Mononuclear cell (primary cell): ENCODE data around the gene RUNX3. TPM values are rescaled to one million over a fixed set of nuclear protein-coding genes. Genes with fewer than 3 reads are reported as not detected.

Experiments used
- H3K27me3 ChIP-seq: 2 replicates; pipeline ENCODE4 v1.6.0; 2011; ENCODE audit warnings: low read length, control low read depth; ENCODE audit not compliant: insufficient read depth
- H3K4me1 ChIP-seq: 2 replicates; pipeline ENCODE4 v1.5.1; 2011; ENCODE audit warnings: mild to moderate bottlenecking, low read length, control low read depth; ENCODE audit not compliant: insufficient read depth
- H3K4me3 ChIP-seq: 2 replicates; pipeline ENCODE4 v1.5.1; 2011; ENCODE audit warnings: mild to moderate bottlenecking, low read length, moderate library complexity
- H3K9me3 ChIP-seq: 2 replicates; pipeline ENCODE4 v1.5.1; 2011; ENCODE audit warnings: low read depth, mild to moderate bottlenecking, control low read depth, low read length
- total RNA-seq: library from RNA; depleted of rRNA; stranded (reverse); fragments of >200 nt; gene quantifications from one replicate; pipeline ENCODE4 v1.2.3, GENCODE V29; 2012

The RUNX3 gene
- total RNA-seq, 1 donor: 76.4 TPM

- H3K9me3 ChIP-seq: no peaks in the 10 kb centered on the region
- H3K27me3 ChIP-seq: no peaks in the 10 kb centered on the region
- peaks cover 83% of the 10 kb centered on the region for H3K4me1 ChIP-seq
- H3K4me3 ChIP-seq: no peak overlapping the region
These were observed 11.0 kb downstream of the RUNX3 start for GRCh38 chr1:24918995-24919605.

GRCh38 chr1:24918370-24918769 lies 11.7 kb downstream of the RUNX3 start:
- Histone ChIP-seq H3K4me1 (peaks cover 83% of the 10 kb centered on the region), H3K27me3 (no peaks in the 10 kb centered on the region), H3K4me3 (no peak overlapping the region), H3K9me3 (no peaks in the 10 kb centered on the region)

DNA sequence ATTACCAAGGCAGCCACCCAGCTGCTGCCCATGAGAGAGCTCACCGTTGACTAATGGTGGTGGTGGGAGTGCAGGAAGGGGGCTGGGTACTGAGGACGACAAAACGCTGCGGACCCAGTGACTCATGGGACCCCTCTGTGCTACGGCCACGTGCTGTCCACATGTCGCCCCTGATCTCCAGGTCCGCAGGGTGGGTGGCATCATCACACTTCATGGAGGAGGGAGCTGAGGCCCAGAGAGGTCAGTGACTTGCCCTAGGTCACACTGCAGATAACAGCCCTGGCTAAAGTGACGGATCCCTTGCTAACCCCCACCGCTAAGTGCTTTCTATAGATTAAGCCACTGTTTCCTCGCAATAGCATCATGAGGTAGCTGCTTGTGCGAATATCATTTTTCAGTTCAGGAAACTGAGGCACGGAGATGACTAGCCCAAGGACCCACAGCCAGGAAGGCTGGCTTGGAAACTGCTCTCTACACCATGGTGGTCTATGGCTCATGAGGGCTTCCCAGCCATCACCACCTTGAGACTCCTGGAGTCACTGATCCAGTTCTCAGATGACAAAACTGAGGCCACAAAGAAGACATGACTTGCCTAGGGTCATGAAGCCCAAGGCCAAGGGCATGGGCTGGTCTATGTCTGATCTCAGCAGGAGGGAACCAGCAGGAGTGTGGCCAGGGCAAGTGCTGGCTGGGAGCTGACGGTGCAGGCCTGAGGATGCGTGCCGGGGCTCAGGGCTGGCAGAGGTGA lies 12.6 kb downstream of the RUNX3 start:
- Histone ChIP-seq H3K27me3 (no peaks in the 10 kb centered on the region), H3K4me3 (no peak overlapping the region), H3K9me3 (no peaks in the 10 kb centered on the region), H3K4me1 (peaks cover 83% of the 10 kb centered on the region)

- no peaks in the 10 kb centered on the region for H3K27me3 ChIP-seq
- H3K4me1 ChIP-seq: peaks cover 80% of the 10 kb centered on the region
- no peaks in the 10 kb centered on the region for H3K9me3 ChIP-seq
- no peak overlapping the region for H3K4me3 ChIP-seq
These were observed 14.1 kb downstream of the RUNX3 start for GRCh38 chr1:24915816-24916602.

DNA sequence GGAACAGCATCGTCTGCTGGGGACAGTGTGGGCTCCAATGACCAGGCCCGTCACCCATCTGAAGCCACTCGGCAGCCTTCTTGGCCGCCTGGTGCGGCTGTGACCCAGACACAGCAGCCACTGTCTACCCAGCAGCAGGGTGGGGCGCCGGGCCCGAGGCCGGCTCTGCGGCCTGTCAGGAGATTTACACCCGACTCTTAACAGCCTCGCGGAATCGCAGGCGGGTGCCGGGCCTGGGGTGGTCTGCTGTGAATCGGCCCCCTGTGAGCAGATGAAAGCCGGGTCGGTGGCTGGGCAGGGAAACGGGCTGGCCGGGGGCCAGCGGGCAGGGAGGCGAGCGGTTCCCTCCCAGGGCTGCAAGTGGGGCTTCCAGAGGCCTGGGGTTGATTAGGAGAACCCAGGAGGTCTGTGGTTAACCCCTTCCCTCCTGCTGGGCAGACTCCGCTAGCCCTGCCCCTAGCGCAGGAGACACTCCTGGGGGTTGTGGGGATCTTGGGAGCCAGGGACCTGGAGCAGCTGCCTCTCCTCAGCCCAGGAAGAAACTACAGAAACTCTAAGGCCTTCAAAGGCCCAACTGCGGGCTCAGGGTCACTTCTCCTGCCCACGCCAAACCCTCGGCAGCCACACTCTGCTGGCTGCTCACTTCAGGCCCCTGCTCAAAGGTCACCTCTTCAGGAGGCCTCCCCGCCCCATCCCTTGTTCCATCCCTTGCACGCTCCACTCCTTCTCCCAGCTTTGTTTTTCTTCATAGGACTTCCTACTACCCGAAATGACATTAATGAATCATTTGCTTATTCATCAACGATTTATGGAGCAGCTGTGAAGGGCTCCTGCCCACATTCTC lies 15.6 kb downstream of the RUNX3 start:
- Histone ChIP-seq H3K4me3 (no peak overlapping the region), H3K4me1 (peaks cover 90% of the 10 kb centered on the region), H3K9me3 (no peaks in the 10 kb centered on the region), H3K27me3 (no peaks in the 10 kb centered on the region)

DNA sequence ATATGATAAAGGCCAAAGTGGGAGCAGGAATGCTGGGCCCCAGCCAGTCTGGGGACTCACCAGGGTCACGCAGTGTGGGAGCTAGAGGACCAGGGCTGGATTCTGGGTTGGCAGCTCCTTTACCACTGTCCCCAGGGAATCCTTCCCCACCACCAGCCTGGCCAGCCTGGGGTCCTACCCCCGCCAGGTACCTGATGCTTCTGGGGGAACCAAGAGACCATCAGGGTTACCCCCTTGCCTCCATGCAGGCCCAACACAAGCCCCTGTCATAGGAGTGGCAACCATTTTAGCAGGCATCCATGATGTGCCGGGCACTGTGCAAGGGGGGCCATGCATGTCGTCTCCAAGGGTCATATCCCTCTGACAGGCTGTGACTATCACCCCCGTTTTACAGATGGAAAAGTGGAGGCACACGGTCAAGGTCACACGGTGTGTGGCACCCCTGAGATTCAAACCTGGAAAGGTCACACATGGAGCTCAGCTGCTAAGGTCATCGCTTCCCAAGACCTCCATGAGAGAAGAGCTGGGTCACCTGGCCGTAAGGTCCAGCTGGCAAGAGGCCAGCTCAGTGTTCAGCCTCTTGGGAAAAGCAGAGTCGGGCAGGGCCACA lies 16.4 kb downstream of the RUNX3 start:
- Histone ChIP-seq H3K27me3 (no peaks in the 10 kb centered on the region), H3K4me3 (no peak overlapping the region), H3K9me3 (no peaks in the 10 kb centered on the region), H3K4me1 (peaks cover 91% of the 10 kb centered on the region)

DNA sequence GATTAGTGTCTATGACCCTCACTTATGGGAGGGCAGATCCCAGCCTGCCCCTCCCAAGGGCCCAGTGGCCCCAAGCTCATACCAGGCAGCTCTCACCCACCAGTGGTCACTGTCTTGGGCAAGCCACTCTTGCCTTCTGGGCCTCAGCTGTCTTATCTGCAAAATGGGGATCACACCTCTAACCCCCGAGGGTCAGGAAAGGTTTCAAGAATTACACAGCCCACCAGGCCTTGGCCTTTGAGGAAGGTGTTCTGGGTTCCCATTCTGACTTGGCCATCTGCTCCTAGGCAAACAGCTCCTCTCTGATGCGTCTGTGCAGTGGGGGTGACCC lies 16.8 kb downstream of the RUNX3 start:
- Histone ChIP-seq H3K4me1 (peaks cover 91% of the 10 kb centered on the region), H3K27me3 (no peaks in the 10 kb centered on the region), H3K4me3 (no peak overlapping the region), H3K9me3 (no peaks in the 10 kb centered on the region)

DNA sequence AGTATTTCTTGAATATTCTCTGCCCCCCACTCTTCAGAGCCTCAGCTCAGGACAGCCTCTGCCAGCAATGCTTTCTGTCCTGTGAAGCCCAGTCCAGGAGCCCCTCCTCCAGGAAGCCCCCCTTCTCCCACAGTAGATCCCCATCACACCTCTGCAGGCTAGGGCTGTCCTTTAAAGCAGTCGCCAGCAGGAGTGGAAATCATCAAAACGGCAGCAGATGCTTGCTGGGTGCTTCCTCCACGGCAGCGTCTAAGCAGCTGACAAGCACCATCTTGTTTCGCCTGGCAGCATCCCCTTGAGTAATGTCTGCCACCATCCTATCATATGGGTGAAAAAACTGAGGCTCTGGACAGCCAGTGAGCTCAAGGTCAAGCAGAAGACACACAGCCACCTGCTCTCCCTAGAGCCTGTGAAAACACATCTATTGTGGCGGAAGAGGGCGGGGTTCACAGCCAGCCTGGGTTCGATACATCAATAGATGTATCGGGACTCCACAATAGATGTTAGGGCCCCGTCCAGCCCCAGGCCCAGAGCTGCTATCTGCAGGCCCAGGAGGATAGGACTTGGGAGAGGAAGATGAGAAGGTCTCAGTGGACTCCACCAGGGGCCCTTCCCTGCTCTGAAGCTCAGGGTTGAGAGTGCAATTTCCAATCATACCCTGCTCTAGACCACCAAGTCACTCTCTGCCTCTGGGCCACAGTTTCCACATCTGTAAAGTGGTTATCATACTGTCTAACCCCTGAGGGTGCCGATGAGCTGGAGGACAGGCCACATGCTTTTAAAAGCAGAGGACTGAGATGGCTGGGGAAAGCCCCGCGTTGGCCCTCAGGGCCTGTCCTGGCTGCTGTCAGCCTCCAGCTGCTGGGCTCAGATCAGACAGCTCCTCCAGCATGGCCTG lies 17.5 kb downstream of the RUNX3 start:
- Histone ChIP-seq H3K9me3 (no peaks in the 10 kb centered on the region), H3K4me1 (peaks cover 88% of the 10 kb centered on the region), H3K4me3 (no peak overlapping the region), H3K27me3 (no peaks in the 10 kb centered on the region)

DNA sequence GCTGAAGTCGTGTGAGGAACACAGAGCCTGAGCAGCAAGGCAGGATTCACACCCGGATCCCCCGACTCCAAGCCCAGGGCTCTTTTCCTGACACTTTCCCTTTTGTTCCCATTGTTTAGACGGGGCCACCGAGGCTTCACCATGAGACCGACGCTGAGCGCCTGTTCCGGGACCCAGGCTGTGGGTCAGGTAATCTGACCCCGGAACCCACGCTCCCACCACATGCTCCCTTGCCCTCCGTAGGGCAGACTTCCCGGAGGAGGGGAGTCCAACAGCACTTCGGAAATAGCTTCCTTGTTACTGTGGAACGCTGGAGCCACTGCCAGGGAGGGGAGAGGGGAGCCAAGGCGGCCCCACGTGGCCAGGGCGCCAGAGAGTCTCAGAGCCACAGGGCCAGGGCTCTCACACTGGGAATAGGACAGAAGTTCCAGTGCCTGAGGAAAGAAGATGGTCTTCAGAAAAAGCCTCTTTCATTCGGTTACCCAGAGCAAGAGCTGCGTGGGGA lies 18.4 kb downstream of the RUNX3 start:
- H3K4me3 ChIP-seq: no peak overlapping the region
- no peaks in the 10 kb centered on the region for H3K27me3 ChIP-seq
- no peaks in the 10 kb centered on the region for H3K9me3 ChIP-seq
- peaks cover 88% of the 10 kb centered on the region for H3K4me1 ChIP-seq

- no peak overlapping the region for H3K4me3 ChIP-seq
These were observed 19.1 kb downstream of the RUNX3 start for GRCh38 chr1:24910751-24911650.

GRCh38 chr1:24910210-24910609 lies 19.9 kb downstream of the RUNX3 start:
- Histone ChIP-seq H3K9me3 (no peaks in the 10 kb centered on the region), H3K27me3 (no peaks in the 10 kb centered on the region), H3K4me3 (no peak overlapping the region), H3K4me1 (peaks cover 76% of the 10 kb centered on the region)

More at GRCh38 chr1:24910751-24911650, 19.1 kb downstream of the RUNX3 start:
- H3K4me1 ChIP-seq: peaks cover 84% of the 10 kb centered on the region
- no peaks in the 10 kb centered on the region for H3K27me3 ChIP-seq
- H3K9me3 ChIP-seq: no peaks in the 10 kb centered on the region

GRCh38 chr1:24909388-24909898 lies 20.6 kb downstream of the RUNX3 start:
- H3K9me3 ChIP-seq: no peaks in the 10 kb centered on the region
- H3K4me1 ChIP-seq: peaks cover 71% of the 10 kb centered on the region
- H3K4me3 ChIP-seq: no peak overlapping the region
- no peaks in the 10 kb centered on the region for H3K27me3 ChIP-seq
